A673 (cell line): Measurements from ENCODE around the gene KRT80.

Source experiments
- CTCF ChIP-seq: fragments of 300-800, 200-600 bp; sonication (generic); conservative IDR thresholded peaks from 2 replicates; pipeline ENCODE4 v1.5.1; 2017; ENCODE audit warnings: low read depth, mild to moderate bottlenecking, antibody characterized with exemption, low read length, moderate library complexity, mixed read lengths
- EZH2 ChIP-seq: fragments of 200-600 bp; sonication (generic); IDR thresholded peaks from 2 replicates; pipeline ENCODE4 v1.6.1; 2017; ENCODE audit warnings: borderline replicate concordance, low read depth, mild to moderate bottlenecking, mixed read lengths, antibody characterized with exemption, low read length; ENCODE audit not compliant: poor library complexity, severe bottlenecking

GRCh38 chr12:52132754-52133161, 59.1 kb downstream of the KRT80 start:
- TF ChIP-seq CTCF (no peak), EZH2 (no peak)
